Neural progenitor cell (in vitro differentiated cells): Measurements from ENCODE around the gene FKBP14.

Source experiments
- CTCF ChIP-seq: fragments of 200-600 bp; sonication (generic); IDR thresholded peaks from 2 replicates; pipeline ENCODE4 v1.5.1; 2017; ENCODE audit warnings: antibody characterized with exemption, mild to moderate bottlenecking
- EZH2 ChIP-seq: fragments of 200-600 bp; sonication (generic); IDR thresholded peaks from 2 replicates; pipeline ENCODE4 v1.6.1; 2017; ENCODE audit warnings: antibody characterized with exemption, mild to moderate bottlenecking, moderate library complexity

- TF ChIP-seq CTCF (no peak), EZH2 (no peak)
These were observed 54.2 kb downstream of the FKBP14 start for GRCh38 chr7:29972315-29972669.
